Activated naive CD4-positive, alpha-beta T cell (primary cell): ENCODE measurements around the gene SECISBP2L.

Experiments
- DNase-seq, 4 experiments: peaks; one replicate each; lab custom pipeline; 2025; lab: John Stamatoyannopoulos, UW

Gene SECISBP2L

GRCh38 chr15:49060710-49061495 lies 14.7 kb upstream of the SECISBP2L start:
- no peak for DNase-seq

- no peak for DNase-seq
Observed at GRCh38 chr15:49059491-49059890, 13.2 kb upstream of the SECISBP2L start.

- no peak for DNase-seq
Observed at GRCh38 chr15:49058559-49058958, 12.3 kb upstream of the SECISBP2L start.

- DNase-seq, result no peak
Observed at GRCh38 chr15:49055630-49056029, 9.4 kb upstream of the SECISBP2L start.

- no peak for DNase-seq
Observed at GRCh38 chr15:49052662-49053061, 6.4 kb upstream of the SECISBP2L start.

GRCh38 chr15:49047456-49047855 lies 1.2 kb upstream of the SECISBP2L start:
- no peak for DNase-seq

- DNase-seq, result no peak
Observed at GRCh38 chr15:49045751-49046219, 461 bp downstream of the SECISBP2L start.

- DNase-seq, result no peak
Observed at GRCh38 chr15:49044766-49045606, 1.3 kb downstream of the SECISBP2L start.

- DNase-seq, result no peak
Observed at GRCh38 chr15:49044002-49044401, 2.2 kb downstream of the SECISBP2L start.

GRCh38 chr15:49042165-49042564 lies 4.1 kb downstream of the SECISBP2L start:
- no peak for DNase-seq

GRCh38 chr15:49041426-49041825 lies 4.8 kb downstream of the SECISBP2L start:
- DNase-seq, result no peak

GRCh38 chr15:49040151-49040550 lies 6.1 kb downstream of the SECISBP2L start:
- DNase-seq, result no peak

GRCh38 chr15:49038382-49038781 lies 7.9 kb downstream of the SECISBP2L start:
- no peak for DNase-seq

GRCh38 chr15:49037546-49037940 lies 8.7 kb downstream of the SECISBP2L start:
- DNase-seq, result no peak

GRCh38 chr15:49036650-49037545 lies 9.3 kb downstream of the SECISBP2L start:
- DNase-seq, result no peak

GRCh38 chr15:49035825-49036224 lies 10.4 kb downstream of the SECISBP2L start:
- no peak for DNase-seq

GRCh38 chr15:49032601-49033145 lies 13.6 kb downstream of the SECISBP2L start:
- DNase-seq, result no peak

- no peak for DNase-seq
Observed at GRCh38 chr15:49031804-49032203, 14.4 kb downstream of the SECISBP2L start.

GRCh38 chr15:49026700-49027099 lies 19.5 kb downstream of the SECISBP2L start:
- DNase-seq, result no peak

- DNase-seq, result no peak
Observed at GRCh38 chr15:49024840-49025239, 21.4 kb downstream of the SECISBP2L start.

- DNase-seq, result no peak
Observed at GRCh38 chr15:49023354-49023753, 22.9 kb downstream of the SECISBP2L start.

GRCh38 chr15:49015896-49016295 lies 30.4 kb downstream of the SECISBP2L start:
- no peak for DNase-seq
